Suprapubic skin (tissue), 4 donors: Measurements from ENCODE around the gene TTC23. TPM values are rescaled to one million over a fixed set of nuclear protein-coding genes. Genes with fewer than 3 reads are reported as not detected.
A peak's percentile ranks its signal among the peaks of the same experiment; 100 is the strongest.

Source experiments
- DNase-seq, 2 donors: peaks; one replicate each; pipeline ENCODE4 v3.0.0-alpha.2; 2019; ENCODE audit warnings: low spot score in 2 of 2
- H3K27ac ChIP-seq: fragments of 200-600 bp; sonication (generic); one replicate; pipeline ENCODE4 v1.5.1; 2019
- H3K27me3 ChIP-seq: fragments of 200-600 bp; sonication (generic); one replicate; pipeline ENCODE4 v1.5.1; 2019
- H3K36me3 ChIP-seq: fragments of 200-600 bp; sonication (generic); one replicate; pipeline ENCODE4 v1.5.1; 2019
- H3K4me1 ChIP-seq: fragments of 200-600 bp; sonication (generic); one replicate; pipeline ENCODE4 v1.5.1; 2019
- H3K4me3 ChIP-seq: fragments of 200-600 bp; sonication (generic); one replicate; pipeline ENCODE4 v1.5.1; 2019; ENCODE audit warnings: mild to moderate bottlenecking
- H3K9me3 ChIP-seq: fragments of 200-600 bp; sonication (generic); one replicate; pipeline ENCODE4 v1.5.1; 2019
- EP300 ChIP-seq: sonication (generic); formaldehyde crosslinking; IDR thresholded peaks from one replicate; pipeline ENCODE4 v1.6.1; 2017; ENCODE audit warnings: antibody characterized with exemption
- POLR2A ChIP-seq, 2 donors: fragments of 450-650 bp; IDR thresholded peaks; one replicate each; pipeline ENCODE4 v1.6.1; 2017; ENCODE audit warnings: antibody characterized with exemption in 2 of 2, mild to moderate bottlenecking in 2 of 2, moderate library complexity in 2 of 2
- POLR2AphosphoS5 ChIP-seq, 3 donors: sonication (generic); formaldehyde crosslinking; IDR thresholded peaks; one replicate each; pipeline ENCODE4 v1.6.1; 2017; ENCODE audit warnings: antibody characterized with exemption in 3 of 3
- WGBS: methylation state at CpG from one replicate; pipeline ENCODE4 v1.1.5; 2018; 5-methylcytosine and 5-hydroxymethylcytosine counted together
- total RNA-seq, 4 donors: library from RNA; depleted of rRNA; stranded (reverse); fragments of >200 nt; gene quantifications; one replicate each; pipeline ENCODE4 v1.1.0, GENCODE V29; 2016
- TF ChIP-seq, protein P1 (sequence below), 2 donors: fragments of 200-600 bp in 1 of 2; fragments of 450-650 bp in 1 of 2; sonication (generic) in 1 of 2; IDR thresholded peaks; one replicate each; pipeline ENCODE4 v1.5.1; 2016 to 2019; ENCODE audit warnings: antibody characterized with exemption in 2 of 2, mild to moderate bottlenecking in 1 of 2, moderate library complexity in 1 of 2

TTC23 gene
- total RNA-seq, 4 donors from 2014 or later: 14.4 to 34.6 (median 17.6) TPM

DNA sequence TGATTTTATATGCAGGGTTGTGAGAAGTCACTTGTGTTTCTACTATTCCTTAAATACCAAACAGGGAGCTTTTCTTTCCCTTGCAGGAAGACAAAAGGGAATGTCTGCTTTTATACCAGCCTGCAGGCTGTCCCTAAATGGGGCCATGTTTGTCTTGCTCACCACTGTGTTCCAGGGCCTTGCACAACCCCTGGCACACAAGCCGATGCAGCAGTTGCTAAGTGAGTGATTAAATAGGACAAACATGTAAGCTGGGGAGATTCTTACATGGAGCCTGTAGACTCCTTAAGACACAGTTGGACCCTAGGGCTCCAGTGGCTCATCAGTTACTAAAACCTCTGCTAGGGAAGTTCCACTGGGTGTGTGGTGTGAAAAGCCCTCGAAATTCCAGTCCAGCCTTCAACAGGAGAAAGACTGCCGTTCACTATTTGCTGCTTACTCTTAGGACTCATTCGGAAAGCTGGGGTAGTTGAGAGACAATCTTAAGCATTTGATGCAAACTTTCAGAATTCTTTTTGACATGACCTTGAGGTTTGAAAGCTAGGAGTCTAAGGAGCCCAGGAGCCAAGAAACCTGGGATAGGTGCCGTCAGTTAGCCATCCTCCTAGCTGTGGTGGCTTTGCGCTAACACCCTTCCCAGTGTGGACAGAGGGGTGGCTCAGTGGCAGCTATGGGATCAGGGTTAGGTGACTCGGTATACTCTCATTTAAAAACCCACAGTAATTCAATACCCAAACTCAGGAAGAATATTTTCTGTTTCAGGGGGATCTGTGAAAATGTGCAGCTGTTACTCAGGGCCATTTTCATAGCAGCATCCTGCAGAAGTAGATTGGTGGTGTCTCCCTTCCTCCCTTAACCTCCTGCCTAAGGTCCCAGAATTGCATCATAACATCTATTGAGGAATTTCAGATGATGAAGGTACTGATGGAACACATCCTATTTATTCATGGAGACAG is 105.4 kb downstream of the TTC23 start:
- peaks cover 23% of the 10 kb centered on the region for H3K36me3 ChIP-seq
- 74% methylated on average over 7 of the region's 7 CpGs for WGBS
- H3K9me3 ChIP-seq: no peaks in the 10 kb centered on the region
- H3K27me3 ChIP-seq: no peaks in the 10 kb centered on the region
- no peak overlapping the region for H3K4me3 ChIP-seq
- peak; percentile 83 to 85 for DNase-seq
- peaks cover 8% of the 10 kb centered on the region for H3K4me1 ChIP-seq
- H3K27ac ChIP-seq: peak overlapping the region; percentile 50
- TF ChIP-seq, protein P1, sequence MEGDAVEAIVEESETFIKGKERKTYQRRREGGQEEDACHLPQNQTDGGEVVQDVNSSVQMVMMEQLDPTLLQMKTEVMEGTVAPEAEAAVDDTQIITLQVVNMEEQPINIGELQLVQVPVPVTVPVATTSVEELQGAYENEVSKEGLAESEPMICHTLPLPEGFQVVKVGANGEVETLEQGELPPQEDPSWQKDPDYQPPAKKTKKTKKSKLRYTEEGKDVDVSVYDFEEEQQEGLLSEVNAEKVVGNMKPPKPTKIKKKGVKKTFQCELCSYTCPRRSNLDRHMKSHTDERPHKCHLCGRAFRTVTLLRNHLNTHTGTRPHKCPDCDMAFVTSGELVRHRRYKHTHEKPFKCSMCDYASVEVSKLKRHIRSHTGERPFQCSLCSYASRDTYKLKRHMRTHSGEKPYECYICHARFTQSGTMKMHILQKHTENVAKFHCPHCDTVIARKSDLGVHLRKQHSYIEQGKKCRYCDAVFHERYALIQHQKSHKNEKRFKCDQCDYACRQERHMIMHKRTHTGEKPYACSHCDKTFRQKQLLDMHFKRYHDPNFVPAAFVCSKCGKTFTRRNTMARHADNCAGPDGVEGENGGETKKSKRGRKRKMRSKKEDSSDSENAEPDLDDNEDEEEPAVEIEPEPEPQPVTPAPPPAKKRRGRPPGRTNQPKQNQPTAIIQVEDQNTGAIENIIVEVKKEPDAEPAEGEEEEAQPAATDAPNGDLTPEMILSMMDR (IDR thresholded peaks at IDR 0.05): no peak
- TF ChIP-seq POLR2AphosphoS5 (IDR thresholded peaks at IDR 0.05) (peak in 1 of 3 donors; percentile 30), EP300 (no peak)

DNA sequence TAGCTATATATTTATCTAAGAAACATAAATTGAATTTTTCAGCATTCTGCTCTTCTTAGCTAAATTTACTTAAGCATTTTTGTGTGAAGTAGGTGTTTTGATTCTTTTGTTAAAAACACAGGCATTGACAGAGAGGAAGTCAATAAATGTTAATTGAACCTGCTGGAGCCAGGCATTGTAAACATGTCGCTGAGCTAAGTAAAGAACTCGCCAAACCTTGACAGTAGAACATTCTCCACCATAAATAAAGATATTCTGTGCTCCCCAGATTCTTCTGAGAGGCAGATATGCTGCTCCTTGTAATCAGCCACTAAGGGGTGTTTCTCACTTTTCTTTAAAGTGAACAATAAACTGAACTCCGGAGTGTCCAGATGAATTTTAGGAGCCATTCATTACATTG is 106.1 kb downstream of the TTC23 start:
- TF ChIP-seq POLR2A (IDR thresholded peaks at IDR 0.05): no peak
- TF ChIP-seq EP300: no peak
- TF ChIP-seq, protein P1 (IDR thresholded peaks at IDR 0.05): no peak
- TF ChIP-seq POLR2AphosphoS5 (IDR thresholded peaks at IDR 0.05): no peak
- 67% methylated on average over 3 of the region's 3 CpGs for WGBS

DNA sequence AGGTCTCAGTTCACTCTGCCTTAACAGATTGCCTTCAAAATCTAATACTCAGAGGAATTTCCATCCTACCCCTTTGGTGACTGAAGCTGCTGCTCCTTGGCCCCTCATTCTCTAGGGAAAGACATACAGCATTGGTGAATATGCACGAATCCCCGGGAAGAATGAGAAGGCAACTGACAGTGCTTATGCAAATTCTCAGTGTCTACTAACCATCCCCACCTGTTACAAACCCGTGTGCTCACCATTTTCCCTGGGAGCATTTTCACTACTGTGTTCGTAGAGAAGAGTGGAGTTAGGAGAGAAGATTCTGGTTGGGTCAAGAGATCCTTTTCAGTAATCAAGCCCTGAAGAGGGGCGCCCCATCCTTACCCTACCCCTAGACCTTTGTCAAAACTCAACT is 106.8 kb downstream of the TTC23 start:
- Histone ChIP-seq H3K4me1 (peaks cover 8% of the 10 kb centered on the region), H3K4me3 (no peak overlapping the region), H3K36me3 (peaks cover 30% of the 10 kb centered on the region), H3K27me3 (no peaks in the 10 kb centered on the region), H3K9me3 (no peaks in the 10 kb centered on the region), H3K27ac (no peak overlapping the region)
- no peak for DNase-seq
- 77% methylated on average over 5 of the region's 5 CpGs for WGBS
- TF ChIP-seq, protein P1 (IDR thresholded peaks at IDR 0.05): no peak
- TF ChIP-seq POLR2AphosphoS5 (IDR thresholded peaks at IDR 0.05) (no peak), POLR2A (IDR thresholded peaks at IDR 0.05) (no peak), EP300 (no peak)

More for the DNA sequence above, 106.1 kb downstream of the TTC23 start:
- no peak overlapping the region for H3K4me3 ChIP-seq
- H3K4me1 ChIP-seq: peaks cover 8% of the 10 kb centered on the region
- H3K27ac ChIP-seq: no peak overlapping the region
- H3K36me3 ChIP-seq: peaks cover 24% of the 10 kb centered on the region
- no peaks in the 10 kb centered on the region for H3K27me3 ChIP-seq
- no peak for DNase-seq
- no peaks in the 10 kb centered on the region for H3K9me3 ChIP-seq

DNA sequence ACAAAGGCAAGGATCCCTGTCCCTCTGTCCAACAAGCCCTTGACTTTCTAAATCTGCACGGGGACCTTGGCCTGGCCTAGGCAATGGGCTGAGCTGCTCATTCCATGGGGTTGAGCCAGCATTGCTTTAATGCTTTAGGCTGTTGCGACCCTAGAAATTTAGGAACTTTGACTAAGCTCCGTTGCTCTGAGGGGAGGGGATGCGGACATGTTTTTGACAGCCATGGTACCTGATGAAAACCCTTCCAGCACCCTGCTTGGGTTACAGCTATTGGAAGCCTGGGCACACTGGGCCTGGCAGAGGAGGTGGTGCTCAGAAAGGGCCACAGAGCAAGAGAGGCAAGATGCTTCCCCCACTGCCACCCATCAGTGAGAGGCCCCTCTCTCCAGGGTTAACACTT is 107.4 kb downstream of the TTC23 start:
- no peak for TF ChIP-seq EP300
- TF ChIP-seq POLR2A (IDR thresholded peaks at IDR 0.05): no peak
- TF ChIP-seq, protein P1 (IDR thresholded peaks at IDR 0.05): no peak
- TF ChIP-seq POLR2AphosphoS5 (IDR thresholded peaks at IDR 0.05): no peak
- H3K9me3 ChIP-seq: no peaks in the 10 kb centered on the region
- peaks cover 36% of the 10 kb centered on the region for H3K36me3 ChIP-seq
- H3K4me1 ChIP-seq: peaks cover 8% of the 10 kb centered on the region
- H3K27ac ChIP-seq: no peak overlapping the region
- 91% methylated on average over 4 of the region's 4 CpGs for WGBS
- DNase-seq: no peak
- no peaks in the 10 kb centered on the region for H3K27me3 ChIP-seq
- no peak overlapping the region for H3K4me3 ChIP-seq

DNA sequence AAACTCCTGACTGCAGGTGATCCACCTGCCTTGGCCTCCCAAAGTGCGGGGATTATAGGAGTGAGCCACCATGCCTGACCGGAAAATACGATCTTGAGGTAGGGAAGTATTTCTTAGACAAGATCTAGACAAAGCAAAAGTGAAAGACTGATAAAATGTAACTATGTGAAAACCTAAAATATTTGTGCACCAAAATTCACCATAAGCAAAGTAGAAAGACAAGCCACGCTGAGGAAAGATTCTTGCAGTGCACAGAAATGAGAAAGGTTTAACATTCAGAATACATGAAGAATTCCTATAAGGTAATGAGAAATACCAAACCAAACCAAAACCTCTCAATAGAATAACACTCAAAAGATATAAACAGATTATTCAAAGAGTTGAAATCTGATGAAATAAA is 108.8 kb downstream of the TTC23 start:
- Histone ChIP-seq H3K4me1 (peaks cover 8% of the 10 kb centered on the region), H3K27me3 (no peaks in the 10 kb centered on the region), H3K4me3 (no peak overlapping the region), H3K9me3 (no peaks in the 10 kb centered on the region), H3K36me3 (peaks cover 30% of the 10 kb centered on the region), H3K27ac (no peak overlapping the region)
- TF ChIP-seq POLR2AphosphoS5 (IDR thresholded peaks at IDR 0.05): no peak
- TF ChIP-seq POLR2A (IDR thresholded peaks at IDR 0.05): no peak
- TF ChIP-seq, protein P1 (IDR thresholded peaks at IDR 0.05): no peak
- TF ChIP-seq EP300: no peak
- DNase-seq: no peak
- WGBS: 96% methylated on average over 4 of the region's 4 CpGs
